AG10803 (cell line): ENCODE data around the gene SMARCE1.

Source experiments
- DNase-seq: peaks from one replicate; pipeline ENCODE4 v3.0.0; 2010; ENCODE audit warnings: low read depth
- H3K4me3 ChIP-seq: 2 replicates; pipeline ENCODE4 v1.5.1; 2011; ENCODE audit warnings: mild to moderate bottlenecking, low read length, control low read depth
- CTCF ChIP-seq: conservative IDR thresholded peaks from 2 replicates; pipeline ENCODE4 v1.5.1; 2011; ENCODE audit warnings: mild to moderate bottlenecking, low read length, control low read depth, inconsistent platforms

The SMARCE1 gene

GRCh38 chr17:40664582-40665333, 17.1 kb upstream of the SMARCE1 start, which contains the start of gene KRT222:
TSS of gene KRT222 (minus strand) at chr17:40665177. CDS start at chr17:40665099, 78 bp downstream.
- no peak for DNase-seq
- H3K4me3 ChIP-seq: no peak within 1 kb of the TSS
- TF ChIP-seq CTCF: no peak

GRCh38 chr17:40663252-40663651, 15.6 kb upstream of the SMARCE1 start:
- H3K4me3 ChIP-seq: no peak overlapping the region
- no peak for DNase-seq
- no peak for TF ChIP-seq CTCF

- no peak overlapping the region for H3K4me3 ChIP-seq
- TF ChIP-seq CTCF: no peak
- no peak for DNase-seq
Measured at GRCh38 chr17:40659911-40660310, 12.3 kb upstream of the SMARCE1 start.

DNA sequence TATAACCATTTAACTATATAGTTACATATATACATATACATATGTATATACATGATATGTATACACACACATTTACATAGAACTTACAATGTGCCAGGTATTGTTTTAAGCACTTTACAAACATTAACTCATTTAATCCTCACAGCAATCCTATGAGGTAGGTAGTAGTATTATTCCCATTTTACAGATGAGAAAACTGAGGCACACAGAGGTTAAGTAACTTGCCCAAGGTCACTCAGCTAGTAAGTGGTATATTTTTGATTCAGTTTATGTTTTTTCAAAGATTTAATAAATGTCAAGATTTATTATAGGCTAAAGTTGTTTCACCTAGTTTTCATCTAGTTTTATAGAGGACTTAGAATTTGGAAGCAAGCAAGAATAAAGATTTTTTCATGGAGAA, 10.8 kb upstream of the SMARCE1 start:
- no peak overlapping the region for H3K4me3 ChIP-seq
- no peak for TF ChIP-seq CTCF
- DNase-seq: no peak

DNA sequence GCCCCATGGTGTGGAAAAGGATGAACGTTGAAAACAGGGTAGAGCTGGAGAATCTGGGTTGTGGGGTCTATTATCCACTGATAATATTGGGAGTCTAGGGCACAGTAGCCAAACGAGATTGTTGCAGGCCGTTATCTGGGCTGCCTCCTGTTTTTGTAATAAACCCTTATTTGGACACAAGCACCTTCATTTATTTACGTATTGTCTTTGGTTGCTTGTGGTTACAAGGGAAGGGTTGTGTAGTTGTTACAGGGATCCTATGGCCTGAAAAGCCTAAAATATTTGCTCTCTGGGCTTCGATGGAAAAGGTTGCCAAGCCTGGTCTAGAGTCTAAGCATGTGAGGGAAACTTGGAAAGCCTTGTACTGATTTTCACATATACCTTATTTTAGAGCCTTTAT, 4.3 kb upstream of the SMARCE1 start:
- no peak for TF ChIP-seq CTCF
- DNase-seq: no peak
- H3K4me3 ChIP-seq: no peak overlapping the region

GRCh38 chr17:40648384-40648968, 858 bp upstream of the SMARCE1 start:
- H3K4me3 ChIP-seq: peak overlapping the region; percentile 84
- DNase-seq: peak; percentile 23
- TF ChIP-seq CTCF: no peak
